H9 (cell line): ENCODE data around the gene SPATA2. TPM values are rescaled to one million over a fixed set of nuclear protein-coding genes. Genes with fewer than 3 reads are reported as not detected.

Source experiments
- DNase-seq: peaks from one replicate; pipeline ENCODE4 v3.0.0-alpha.2; 2017
- H2AFZ ChIP-seq: one replicate; pipeline ENCODE4 v1.6.1; 2013; ENCODE audit warnings: mild to moderate bottlenecking, low read length, control low read depth, moderate library complexity
- H2AK5ac ChIP-seq: 2 replicates; pipeline ENCODE4 v1.6.1; 2013; ENCODE audit warnings: low read length, control low read depth, mixed read lengths; ENCODE audit not compliant: insufficient read length
- H2BK120ac ChIP-seq: one replicate; pipeline ENCODE4 v1.6.1; 2013; ENCODE audit warnings: low read depth, mild to moderate bottlenecking, low read length, control low read depth, inconsistent platforms; ENCODE audit not compliant: poor library complexity, severe bottlenecking
- H2BK12ac ChIP-seq: 2 replicates; pipeline ENCODE4 v1.6.1; 2013; ENCODE audit warnings: low read length, control low read depth, mixed read lengths, low read depth; ENCODE audit not compliant: insufficient read length
- H2BK15ac ChIP-seq: 2 replicates; pipeline ENCODE4 v1.6.1; 2013; ENCODE audit warnings: low read depth, low read length, control low read depth
- H2BK20ac ChIP-seq: one replicate; pipeline ENCODE4 v1.6.1; 2013; ENCODE audit warnings: low read depth, mild to moderate bottlenecking, low read length, control low read depth, inconsistent platforms; ENCODE audit not compliant: poor library complexity, severe bottlenecking
- H2BK5ac ChIP-seq: 2 replicates; pipeline ENCODE4 v1.6.1; 2013; ENCODE audit warnings: low read length, control low read depth, mixed read lengths; ENCODE audit not compliant: insufficient read length
- H3K14ac ChIP-seq: 2 replicates; pipeline ENCODE4 v1.6.1; 2013; ENCODE audit warnings: low read length, control low read depth; ENCODE audit not compliant: insufficient read depth
- H3K18ac ChIP-seq: 2 replicates; pipeline ENCODE4 v1.6.1; 2013; ENCODE audit warnings: low read depth, mild to moderate bottlenecking, mixed read lengths, low read length, control low read depth; ENCODE audit not compliant: insufficient read length
- H3K23ac ChIP-seq: 2 replicates; pipeline ENCODE4 v1.6.1; 2013; ENCODE audit warnings: low read length, control low read depth, mixed read lengths, low read depth; ENCODE audit not compliant: insufficient read length
- H3K23me2 ChIP-seq: 2 replicates; pipeline ENCODE4 v1.6.1; 2013; ENCODE audit warnings: low read depth, mild to moderate bottlenecking, mixed read lengths, low read length, control low read depth; ENCODE audit not compliant: insufficient read length, poor library complexity, severe bottlenecking
- H3K27ac ChIP-seq: 2 replicates; pipeline ENCODE4 v1.5.1; 2013; ENCODE audit warnings: low read length, control low read depth, mixed read lengths, low read depth; ENCODE audit not compliant: insufficient read length
- H3K27me3 ChIP-seq: 2 replicates; pipeline ENCODE4 v1.6.1; 2013; ENCODE audit warnings: low read length, control low read depth, inconsistent platforms; ENCODE audit not compliant: insufficient read depth
- H3K4ac ChIP-seq: 2 replicates; pipeline ENCODE4 v1.6.1; 2013; ENCODE audit warnings: low read depth, mild to moderate bottlenecking, control low read depth, inconsistent platforms, low read length, moderate library complexity
- H3K4me1 ChIP-seq: 2 replicates; pipeline ENCODE4 v1.6.1; 2013; ENCODE audit warnings: low read length, control low read depth, inconsistent platforms; ENCODE audit not compliant: insufficient read depth
- H3K4me2 ChIP-seq: 2 replicates; pipeline ENCODE4 v1.6.1; 2013; ENCODE audit warnings: low read length, control low read depth, mixed read lengths; ENCODE audit not compliant: insufficient read length, insufficient read depth
- H3K56ac ChIP-seq: 2 replicates; pipeline ENCODE4 v1.6.1; 2013; ENCODE audit warnings: low read depth, mild to moderate bottlenecking, mixed read lengths, low read length, control low read depth; ENCODE audit not compliant: insufficient read length
- H3K79me1 ChIP-seq: 2 replicates; pipeline ENCODE4 v1.6.1; 2013; ENCODE audit warnings: low read depth, mild to moderate bottlenecking, moderate library complexity, low read length, control low read depth, inconsistent platforms; ENCODE audit not compliant: insufficient read depth, poor library complexity, severe bottlenecking
- H3K79me2 ChIP-seq: 2 replicates; pipeline ENCODE4 v1.6.1; 2013; ENCODE audit warnings: low read length, control low read depth, inconsistent platforms; ENCODE audit not compliant: insufficient read depth
- H3K9ac ChIP-seq: 2 replicates; pipeline ENCODE4 v1.6.1; 2013; ENCODE audit warnings: low read length, control low read depth, mixed read lengths; ENCODE audit not compliant: insufficient read length; ENCODE audit errors: extremely low read depth
- H3K9me3 ChIP-seq: one replicate; pipeline ENCODE4 v1.6.1; 2013; ENCODE audit warnings: low read depth, low read length, inconsistent platforms; ENCODE audit not compliant: control insufficient read depth
- H3T11ph ChIP-seq: one replicate; pipeline ENCODE4 v1.6.1; 2013; ENCODE audit warnings: mild to moderate bottlenecking, low read length, control low read depth, inconsistent platforms
- H4K20me1 ChIP-seq: one replicate; pipeline ENCODE4 v1.6.1; 2013; ENCODE audit not compliant: control insufficient read depth, insufficient read length, insufficient read depth
- H4K5ac ChIP-seq: 2 replicates; pipeline ENCODE4 v1.6.1; 2013; ENCODE audit warnings: low read depth, mild to moderate bottlenecking, mixed read lengths, low read length, control low read depth; ENCODE audit not compliant: insufficient read length
- H4K8ac ChIP-seq: replicated peaks from 2 replicates; pipeline ENCODE4 v1.6.1; 2013; ENCODE audit warnings: low read length, control low read depth, mixed read lengths, low read depth; ENCODE audit not compliant: insufficient read length
- H4K91ac ChIP-seq: 2 replicates; pipeline ENCODE4 v1.6.1; 2013; ENCODE audit warnings: low read depth, mild to moderate bottlenecking, moderate library complexity, mixed read lengths, low read length, control low read depth; ENCODE audit not compliant: insufficient read length
- H3K27ac Mint-ChIP-seq, 3 experiments: 2 replicates in 2 of 3; 3 replicates in 1 of 3; pipeline ENCODE4 v1.8.0; 2020 to 2021; ENCODE audit warnings: mixed read lengths in 3 of 3, mild to moderate bottlenecking in 1 of 3, moderate library complexity in 1 of 3
- H3K27me3 Mint-ChIP-seq: 2 replicates; pipeline ENCODE4 v1.8.0; 2021; ENCODE audit warnings: low read depth, mild to moderate bottlenecking, moderate library complexity, mixed read lengths
- H3K36me3 Mint-ChIP-seq, 3 experiments: 2 replicates in 2 of 3; 3 replicates in 1 of 3; pipeline ENCODE4 v1.8.0; 2020 to 2021; ENCODE audit warnings: low read depth in 3 of 3, mixed read lengths in 3 of 3; ENCODE audit not compliant: insufficient read depth in 1 of 3
- H3K4me1 Mint-ChIP-seq, 2 experiments: 2 replicates each; pipeline ENCODE4 v1.8.0; 2020; ENCODE audit warnings: mixed read lengths in 2 of 2
- H3K4me3 Mint-ChIP-seq, 2 experiments: 2 replicates in 1 of 2; 3 replicates in 1 of 2; pipeline ENCODE4 v1.8.0; 2020 to 2021; ENCODE audit warnings: mild to moderate bottlenecking in 2 of 2, mixed read lengths in 2 of 2, moderate library complexity in 1 of 2
- H3K9me3 Mint-ChIP-seq, 2 experiments: 2 replicates in 1 of 2; 3 replicates in 1 of 2; pipeline ENCODE4 v1.8.0; 2020; ENCODE audit warnings: mild to moderate bottlenecking in 2 of 2, mixed read lengths in 2 of 2, moderate library complexity in 1 of 2
- WGBS: extraction: QIAGEN DNeasy Blood & Tissue Kit; methylation state at CpG from one replicate; pipeline ENCODE4 v1.1.7; 2013; ENCODE audit warnings: missing lambda C conversion rate, low lambda C conversion rate, mixed read lengths; ENCODE audit not compliant: insufficient read length; ENCODE audit errors: extremely low coverage; 5-methylcytosine and 5-hydroxymethylcytosine counted together
- total RNA-seq: library from RNA; stranded (reverse); gene quantifications from 2 replicates; pipeline ENCODE4 v1.2.1, GENCODE V29; 2021
- TF ChIP-seq, protein P1 (sequence below): fragments of 200-600 bp; sonication (generic); conservative IDR thresholded peaks from 3 replicates; pipeline ENCODE4 v1.8.0; 2021; ENCODE audit warnings: antibody characterized with exemption, mild to moderate bottlenecking

SPATA2 gene
- total RNA-seq, 1 experiment from 2014 or later = 9.6 TPM

DNA sequence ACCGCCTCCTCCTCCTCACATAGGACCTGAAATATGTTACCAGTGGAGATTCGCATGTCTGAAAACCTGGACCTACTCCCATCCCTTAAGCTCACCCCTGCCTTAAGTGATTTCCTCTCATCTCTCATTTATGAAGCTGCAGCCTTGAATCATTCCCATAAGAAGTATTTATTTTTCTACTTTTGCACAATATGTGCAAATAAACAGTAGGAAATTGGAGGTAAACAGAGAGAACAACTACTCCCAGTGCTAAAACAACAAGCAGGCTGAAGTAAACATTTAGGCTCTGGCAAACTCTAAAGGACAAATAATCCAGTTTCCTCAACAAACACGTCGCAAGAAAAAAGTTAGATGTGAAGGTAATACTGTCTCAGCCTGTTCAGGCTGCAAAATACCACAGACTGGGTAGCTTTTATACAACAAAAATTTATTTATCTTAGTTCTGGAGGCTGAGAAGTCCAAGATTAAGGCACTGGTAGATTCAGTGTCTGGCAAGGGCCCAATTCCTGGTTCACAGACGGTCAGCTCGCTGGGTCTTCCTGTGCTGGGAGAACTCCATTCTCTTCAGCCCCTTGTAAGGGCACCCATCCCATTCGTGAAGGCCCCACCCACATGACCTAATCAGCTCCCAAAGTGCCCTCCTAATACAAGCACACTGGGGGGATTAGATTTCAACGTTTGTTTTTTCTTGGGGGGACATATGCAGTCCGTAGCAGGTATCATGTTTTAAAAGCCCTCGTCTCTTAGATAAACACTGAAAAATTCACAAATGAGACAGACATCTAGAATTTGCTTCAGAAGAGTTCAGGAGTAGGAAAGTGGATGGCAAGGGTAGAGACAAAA, 15.6 kb downstream of the SPATA2 start:
- H3K4me1 Mint-ChIP-seq = peaks cover 0 to 3% of the 10 kb centered on the region in 2 experiments; a peak in 1 of 4 replicates
- no peak overlapping the region for H4K91ac ChIP-seq
- no peak overlapping the region for H3K4me2 ChIP-seq
- H3T11ph ChIP-seq = no peak overlapping the region
- no peak overlapping the region for H3K23ac ChIP-seq
- H3K79me2 ChIP-seq = no peaks in the 10 kb centered on the region
- H3K9ac ChIP-seq = no peak overlapping the region
- H2BK5ac ChIP-seq = no peak overlapping the region
- no peak overlapping the region for H2BK120ac ChIP-seq
- no peaks in the 10 kb centered on the region; a peak in 1 of 5 replicates for H3K9me3 Mint-ChIP-seq
- no peak overlapping the region for H4K8ac ChIP-seq
- no peaks in the 10 kb centered on the region for H3K27me3 ChIP-seq
- H3K27ac Mint-ChIP-seq = peak overlapping the region in 1 of 3 experiments; percentile 45; a peak in 1 of 7 replicates
- H2BK12ac ChIP-seq = no peak overlapping the region
- no peak overlapping the region for H3K4me3 Mint-ChIP-seq
- TF ChIP-seq, protein P1, sequence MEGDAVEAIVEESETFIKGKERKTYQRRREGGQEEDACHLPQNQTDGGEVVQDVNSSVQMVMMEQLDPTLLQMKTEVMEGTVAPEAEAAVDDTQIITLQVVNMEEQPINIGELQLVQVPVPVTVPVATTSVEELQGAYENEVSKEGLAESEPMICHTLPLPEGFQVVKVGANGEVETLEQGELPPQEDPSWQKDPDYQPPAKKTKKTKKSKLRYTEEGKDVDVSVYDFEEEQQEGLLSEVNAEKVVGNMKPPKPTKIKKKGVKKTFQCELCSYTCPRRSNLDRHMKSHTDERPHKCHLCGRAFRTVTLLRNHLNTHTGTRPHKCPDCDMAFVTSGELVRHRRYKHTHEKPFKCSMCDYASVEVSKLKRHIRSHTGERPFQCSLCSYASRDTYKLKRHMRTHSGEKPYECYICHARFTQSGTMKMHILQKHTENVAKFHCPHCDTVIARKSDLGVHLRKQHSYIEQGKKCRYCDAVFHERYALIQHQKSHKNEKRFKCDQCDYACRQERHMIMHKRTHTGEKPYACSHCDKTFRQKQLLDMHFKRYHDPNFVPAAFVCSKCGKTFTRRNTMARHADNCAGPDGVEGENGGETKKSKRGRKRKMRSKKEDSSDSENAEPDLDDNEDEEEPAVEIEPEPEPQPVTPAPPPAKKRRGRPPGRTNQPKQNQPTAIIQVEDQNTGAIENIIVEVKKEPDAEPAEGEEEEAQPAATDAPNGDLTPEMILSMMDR = no peak
- no peak overlapping the region for H3K18ac ChIP-seq
- no peak overlapping the region for H3K56ac ChIP-seq
- no peak overlapping the region for H2BK20ac ChIP-seq
- no peaks in the 10 kb centered on the region for H3K4me1 ChIP-seq
- peaks cover 0 to 8% (median 0%) of the 10 kb centered on the region in 3 experiments; a peak in 3 of 7 replicates for H3K36me3 Mint-ChIP-seq
- H3K79me1 ChIP-seq = no peaks in the 10 kb centered on the region
- no peak overlapping the region for H3K4ac ChIP-seq
- H2BK15ac ChIP-seq = no peak overlapping the region
- H2AK5ac ChIP-seq = no peak overlapping the region
- no peak overlapping the region for H4K5ac ChIP-seq
- no CpG with 5 or more reads among the region's 10 CpGs for WGBS
- no peak overlapping the region for H2AFZ ChIP-seq
- H3K9me3 ChIP-seq = no peaks in the 10 kb centered on the region
- no peak overlapping the region for H3K27ac ChIP-seq
- H4K20me1 ChIP-seq = no peaks in the 10 kb centered on the region
- no peaks in the 10 kb centered on the region for H3K23me2 ChIP-seq
- no peak overlapping the region for H3K14ac ChIP-seq
- no peaks in the 10 kb centered on the region for H3K27me3 Mint-ChIP-seq
- no peak for DNase-seq
